Esophagus muscularis mucosa (tissue), 3 donors: ENCODE results near the gene SDC1.

Experiments used
- POLR2AphosphoS5 ChIP-seq, 2 donors: sonication (generic); formaldehyde crosslinking; IDR thresholded peaks; one replicate each; pipeline ENCODE4 v1.6.1; 2017; ENCODE audit warnings: antibody characterized with exemption in 2 of 2
- TF ChIP-seq, protein P1 (sequence below), 3 experiments: fragments of 200-600 bp in 2 of 3; fragments of 450-650 bp in 1 of 3; sonication (generic) in 2 of 3; IDR thresholded peaks; one replicate each; pipeline ENCODE4 v1.5.1; 2017 to 2019; ENCODE audit warnings: antibody characterized with exemption in 3 of 3, mild to moderate bottlenecking in 2 of 3, moderate library complexity in 1 of 3

DNA sequence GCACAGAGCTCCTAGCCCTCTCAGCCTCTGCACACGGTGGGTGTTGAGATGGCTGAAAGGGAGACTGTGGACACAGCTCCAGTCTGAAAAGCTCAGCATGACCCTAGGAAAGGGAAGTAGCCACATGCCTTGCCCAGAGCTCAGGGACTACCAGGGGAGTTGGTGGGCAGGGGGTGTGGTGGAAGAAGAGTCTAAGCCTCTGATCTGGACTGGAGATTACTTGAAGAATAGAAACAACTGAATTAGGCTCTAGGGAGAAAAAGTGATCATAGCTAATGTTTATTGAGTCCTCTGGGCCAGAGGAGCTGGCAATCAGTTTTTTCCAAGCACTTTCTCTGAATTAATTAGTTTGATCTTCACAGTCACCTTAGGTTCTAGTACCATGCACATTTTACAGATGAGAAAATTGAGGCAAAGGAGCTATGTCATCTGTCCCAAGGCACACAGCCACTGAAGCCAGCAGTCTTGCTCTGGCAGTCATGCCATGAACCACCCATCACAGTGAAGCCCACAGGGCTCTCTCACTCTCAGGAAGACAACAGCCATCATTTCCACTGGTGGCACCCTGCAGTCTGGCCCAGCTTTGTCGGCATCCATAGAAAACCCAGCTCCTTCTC is 10.3 kb downstream of the SDC1 start:
- TF ChIP-seq, protein P1, sequence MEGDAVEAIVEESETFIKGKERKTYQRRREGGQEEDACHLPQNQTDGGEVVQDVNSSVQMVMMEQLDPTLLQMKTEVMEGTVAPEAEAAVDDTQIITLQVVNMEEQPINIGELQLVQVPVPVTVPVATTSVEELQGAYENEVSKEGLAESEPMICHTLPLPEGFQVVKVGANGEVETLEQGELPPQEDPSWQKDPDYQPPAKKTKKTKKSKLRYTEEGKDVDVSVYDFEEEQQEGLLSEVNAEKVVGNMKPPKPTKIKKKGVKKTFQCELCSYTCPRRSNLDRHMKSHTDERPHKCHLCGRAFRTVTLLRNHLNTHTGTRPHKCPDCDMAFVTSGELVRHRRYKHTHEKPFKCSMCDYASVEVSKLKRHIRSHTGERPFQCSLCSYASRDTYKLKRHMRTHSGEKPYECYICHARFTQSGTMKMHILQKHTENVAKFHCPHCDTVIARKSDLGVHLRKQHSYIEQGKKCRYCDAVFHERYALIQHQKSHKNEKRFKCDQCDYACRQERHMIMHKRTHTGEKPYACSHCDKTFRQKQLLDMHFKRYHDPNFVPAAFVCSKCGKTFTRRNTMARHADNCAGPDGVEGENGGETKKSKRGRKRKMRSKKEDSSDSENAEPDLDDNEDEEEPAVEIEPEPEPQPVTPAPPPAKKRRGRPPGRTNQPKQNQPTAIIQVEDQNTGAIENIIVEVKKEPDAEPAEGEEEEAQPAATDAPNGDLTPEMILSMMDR (IDR thresholded peaks at IDR 0.05) = no peak
- TF ChIP-seq POLR2AphosphoS5 (IDR thresholded peaks at IDR 0.05) = no peak
